ENCODE measurements around the gene STAB1.

STAB1 gene, protein sequence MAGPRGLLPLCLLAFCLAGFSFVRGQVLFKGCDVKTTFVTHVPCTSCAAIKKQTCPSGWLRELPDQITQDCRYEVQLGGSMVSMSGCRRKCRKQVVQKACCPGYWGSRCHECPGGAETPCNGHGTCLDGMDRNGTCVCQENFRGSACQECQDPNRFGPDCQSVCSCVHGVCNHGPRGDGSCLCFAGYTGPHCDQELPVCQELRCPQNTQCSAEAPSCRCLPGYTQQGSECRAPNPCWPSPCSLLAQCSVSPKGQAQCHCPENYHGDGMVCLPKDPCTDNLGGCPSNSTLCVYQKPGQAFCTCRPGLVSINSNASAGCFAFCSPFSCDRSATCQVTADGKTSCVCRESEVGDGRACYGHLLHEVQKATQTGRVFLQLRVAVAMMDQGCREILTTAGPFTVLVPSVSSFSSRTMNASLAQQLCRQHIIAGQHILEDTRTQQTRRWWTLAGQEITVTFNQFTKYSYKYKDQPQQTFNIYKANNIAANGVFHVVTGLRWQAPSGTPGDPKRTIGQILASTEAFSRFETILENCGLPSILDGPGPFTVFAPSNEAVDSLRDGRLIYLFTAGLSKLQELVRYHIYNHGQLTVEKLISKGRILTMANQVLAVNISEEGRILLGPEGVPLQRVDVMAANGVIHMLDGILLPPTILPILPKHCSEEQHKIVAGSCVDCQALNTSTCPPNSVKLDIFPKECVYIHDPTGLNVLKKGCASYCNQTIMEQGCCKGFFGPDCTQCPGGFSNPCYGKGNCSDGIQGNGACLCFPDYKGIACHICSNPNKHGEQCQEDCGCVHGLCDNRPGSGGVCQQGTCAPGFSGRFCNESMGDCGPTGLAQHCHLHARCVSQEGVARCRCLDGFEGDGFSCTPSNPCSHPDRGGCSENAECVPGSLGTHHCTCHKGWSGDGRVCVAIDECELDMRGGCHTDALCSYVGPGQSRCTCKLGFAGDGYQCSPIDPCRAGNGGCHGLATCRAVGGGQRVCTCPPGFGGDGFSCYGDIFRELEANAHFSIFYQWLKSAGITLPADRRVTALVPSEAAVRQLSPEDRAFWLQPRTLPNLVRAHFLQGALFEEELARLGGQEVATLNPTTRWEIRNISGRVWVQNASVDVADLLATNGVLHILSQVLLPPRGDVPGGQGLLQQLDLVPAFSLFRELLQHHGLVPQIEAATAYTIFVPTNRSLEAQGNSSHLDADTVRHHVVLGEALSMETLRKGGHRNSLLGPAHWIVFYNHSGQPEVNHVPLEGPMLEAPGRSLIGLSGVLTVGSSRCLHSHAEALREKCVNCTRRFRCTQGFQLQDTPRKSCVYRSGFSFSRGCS (N-terminal part only)

GRCh38 chr3:52494886-52495495 lies at the start of gene STAB1:
STAB1 (plus strand) TSS chr3:52495338; CDS start chr3:52495414, 76 bp downstream.
- no peak for DNase-seq

DNA sequence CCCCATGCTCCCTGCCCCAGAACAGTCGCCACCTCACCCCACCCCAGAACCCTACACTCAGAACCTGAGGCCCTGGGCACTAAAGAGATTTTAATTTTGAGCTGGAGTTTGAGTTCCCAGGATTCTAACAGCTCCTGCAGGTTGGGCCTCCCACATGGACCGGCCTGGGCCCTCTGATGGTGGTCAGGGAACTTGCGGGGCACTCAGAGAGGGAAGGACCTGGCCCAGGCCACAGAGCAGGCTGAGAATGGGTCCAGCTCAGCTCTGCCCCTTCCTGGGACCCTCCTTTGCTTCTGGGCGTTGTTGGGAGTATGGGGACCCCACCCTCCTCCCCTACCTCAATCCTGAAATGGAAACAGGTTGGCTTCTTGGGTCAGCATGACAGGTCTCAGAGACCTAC lies 49.1 kb upstream of the STAB1 start:
- DNase-seq = no peak

DNA sequence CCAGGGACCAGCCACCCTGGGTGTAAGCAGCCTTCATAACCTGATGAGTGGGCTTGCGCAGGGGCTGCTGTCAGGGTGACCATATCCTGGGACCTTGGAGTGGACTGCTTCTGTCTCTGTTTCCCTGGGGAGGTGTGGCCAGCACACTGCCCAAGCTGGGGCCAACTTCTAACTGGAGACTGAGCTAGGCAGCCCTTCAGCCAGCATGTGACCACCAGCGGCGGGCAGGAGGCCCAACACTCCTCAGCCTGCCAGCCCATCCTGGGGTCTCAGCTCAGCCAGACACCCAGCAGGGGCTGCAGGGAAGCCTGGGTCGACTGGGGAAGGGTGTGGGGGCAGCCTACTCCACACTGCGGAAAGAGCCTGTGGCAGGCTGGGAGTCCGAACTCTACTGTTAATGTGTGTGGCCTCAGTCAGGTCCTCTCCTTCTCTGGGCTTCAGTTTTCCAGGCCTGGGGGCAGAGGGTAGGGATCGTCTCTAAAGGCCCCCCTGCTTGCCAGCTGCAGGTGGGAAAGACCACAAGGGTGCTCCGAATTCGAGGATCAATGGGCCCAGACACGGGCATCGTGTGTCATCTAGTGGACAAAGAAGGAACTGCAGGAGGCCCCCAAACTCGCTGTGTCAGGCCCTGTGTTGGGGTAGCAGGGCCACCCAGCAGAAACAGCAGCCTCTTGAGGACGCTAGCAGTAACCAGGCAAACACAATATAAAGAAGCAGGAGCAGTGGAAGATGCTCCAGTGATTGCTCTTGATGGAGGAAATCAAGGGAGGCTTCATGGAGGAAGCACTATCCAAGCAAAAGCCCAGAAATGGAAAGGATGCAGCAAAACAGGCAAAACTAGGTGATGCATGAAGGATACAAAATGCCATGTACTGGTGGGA lies 48.3 kb upstream of the STAB1 start:
- no peak for DNase-seq

GRCh38 chr3:52447512-52448355 lies 47.4 kb upstream of the STAB1 start:
- no peak for DNase-seq

GRCh38 chr3:52450489-52451236 lies 44.5 kb upstream of the STAB1 start:
- DNase-seq = no peak

DNA sequence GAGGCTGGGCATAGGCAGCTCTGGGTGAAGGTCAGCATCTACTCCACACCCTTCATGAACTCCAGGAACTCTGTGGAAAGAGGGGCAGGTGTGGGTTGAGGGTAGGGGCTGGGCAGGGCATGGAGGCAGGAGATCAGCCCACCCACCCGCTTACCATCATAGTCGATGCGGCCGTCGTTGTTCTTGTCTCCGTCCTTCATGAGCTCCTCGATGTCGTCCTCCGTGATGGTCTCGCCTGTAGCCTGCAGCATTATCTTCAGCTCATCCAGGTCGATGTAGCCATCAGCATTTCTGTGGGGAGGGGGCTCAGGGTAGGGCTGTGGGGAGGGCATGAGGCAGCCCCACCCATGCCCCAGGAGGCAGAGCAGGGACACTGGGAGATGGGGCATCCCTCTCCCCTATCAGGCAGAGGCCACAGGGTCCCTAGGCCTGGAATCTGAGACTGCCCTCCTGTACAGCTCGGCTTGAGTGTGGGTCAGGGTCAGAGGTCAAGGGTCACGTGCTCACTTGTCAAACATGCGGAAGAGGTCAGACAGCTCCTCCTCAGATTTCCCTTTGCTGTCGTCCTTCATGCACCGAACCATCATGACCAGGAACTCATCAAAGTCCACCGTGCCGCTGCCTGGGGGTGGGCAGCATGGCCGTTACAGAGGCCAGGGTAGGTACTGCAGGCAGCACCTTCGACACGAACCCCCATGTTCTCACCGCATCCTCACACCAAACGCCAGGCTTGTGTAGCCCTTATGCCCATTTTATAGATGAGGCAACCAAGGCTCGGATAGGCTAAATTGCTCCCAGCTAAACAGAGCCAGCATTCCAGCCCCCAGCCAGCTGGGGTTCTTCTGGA lies 43.7 kb upstream of the STAB1 start:
- no peak for DNase-seq

DNA sequence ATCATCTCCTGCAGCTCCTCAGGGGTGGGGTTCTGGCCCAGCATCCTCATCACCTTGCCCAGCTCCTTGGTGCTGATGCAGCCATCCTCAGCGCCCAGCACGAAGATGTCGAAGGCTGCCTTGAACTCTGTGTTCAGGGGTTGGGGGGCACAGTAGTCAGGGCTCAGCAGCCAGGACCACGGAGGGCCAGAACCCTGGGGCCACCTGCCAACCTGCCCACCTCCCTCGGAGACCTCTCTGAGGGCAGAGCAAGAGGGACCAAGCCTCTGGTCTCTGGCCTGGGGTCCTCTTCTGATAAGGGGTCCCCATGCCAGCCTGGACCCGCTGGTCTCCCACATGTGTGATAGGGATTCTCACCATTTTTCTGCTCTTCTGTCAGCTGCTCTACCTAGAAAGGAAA lies 43.0 kb upstream of the STAB1 start:
- no peak for DNase-seq

DNA sequence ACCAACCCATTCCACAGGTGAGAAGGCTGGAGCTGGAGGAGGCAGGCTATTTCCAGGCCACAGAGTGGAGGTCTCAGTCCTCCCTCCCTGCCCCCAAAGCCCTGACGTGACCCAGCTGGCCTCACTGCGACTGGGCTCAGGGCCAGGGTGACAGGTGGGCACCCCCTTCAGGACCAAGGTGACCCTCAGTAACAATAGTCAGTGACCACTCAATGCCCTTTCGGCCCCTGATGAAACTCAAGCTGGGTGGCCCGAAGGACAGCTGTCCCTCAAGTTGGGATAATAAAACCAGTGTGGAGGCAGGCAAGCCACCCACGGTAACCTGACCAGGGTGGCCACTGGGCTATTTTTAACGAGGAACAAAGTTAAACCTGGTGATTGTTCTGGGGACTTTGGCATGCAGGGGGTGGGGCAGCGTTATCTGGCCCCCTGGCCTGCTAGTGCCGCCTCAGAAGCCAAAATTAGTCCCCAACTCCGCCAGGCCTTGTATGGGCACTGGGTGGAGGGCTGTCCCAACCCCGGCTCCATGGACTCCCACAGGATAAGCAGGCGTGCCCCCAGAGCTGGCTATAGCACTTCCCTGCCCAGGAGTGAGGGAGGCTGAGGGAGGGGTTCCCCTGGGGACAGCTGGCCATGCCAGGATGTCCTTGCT lies 42.4 kb upstream of the STAB1 start:
- DNase-seq = no peak

- no peak for DNase-seq
Observed at GRCh38 chr3:52453496-52454249, 41.5 kb upstream of the STAB1 start, which contains the start of gene TNNC1. TNNC1 (minus strand) TSS chr3:52454041; CDS start chr3:52454015, 26 bp downstream.

DNA sequence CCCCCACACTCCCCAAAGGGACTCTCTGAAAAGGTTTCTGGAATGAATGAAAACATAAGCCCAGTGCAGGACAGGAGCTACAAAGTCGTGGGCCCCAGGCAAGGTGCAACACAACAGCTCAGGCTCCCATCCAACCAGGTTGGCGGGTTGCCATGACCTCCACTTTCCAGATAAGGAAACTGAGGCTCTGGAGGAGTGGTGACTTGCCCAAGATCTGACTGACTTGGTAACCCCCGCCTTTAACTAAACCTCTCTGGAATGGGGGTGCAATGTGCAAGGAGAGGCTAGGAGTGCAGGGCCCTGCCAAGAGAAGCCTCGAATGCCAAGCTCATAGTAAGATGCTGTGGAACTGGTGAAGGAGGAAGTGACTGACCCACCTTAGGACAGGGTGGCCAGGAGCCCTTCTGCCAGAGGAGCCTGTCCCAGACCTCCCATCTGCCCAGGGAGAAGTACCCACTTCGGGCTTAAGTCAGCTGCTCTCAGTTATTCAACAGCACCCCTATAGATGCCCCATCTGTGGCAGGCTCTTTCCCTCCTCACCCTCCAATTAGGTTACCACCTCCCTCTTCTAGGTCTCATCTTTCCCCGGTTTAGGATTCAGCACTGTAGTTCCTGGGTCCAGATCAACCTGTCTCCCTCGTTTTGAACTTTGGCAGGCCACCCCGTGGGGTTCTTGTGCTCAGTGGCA lies 40.7 kb upstream of the STAB1 start:
- no peak for DNase-seq

DNA sequence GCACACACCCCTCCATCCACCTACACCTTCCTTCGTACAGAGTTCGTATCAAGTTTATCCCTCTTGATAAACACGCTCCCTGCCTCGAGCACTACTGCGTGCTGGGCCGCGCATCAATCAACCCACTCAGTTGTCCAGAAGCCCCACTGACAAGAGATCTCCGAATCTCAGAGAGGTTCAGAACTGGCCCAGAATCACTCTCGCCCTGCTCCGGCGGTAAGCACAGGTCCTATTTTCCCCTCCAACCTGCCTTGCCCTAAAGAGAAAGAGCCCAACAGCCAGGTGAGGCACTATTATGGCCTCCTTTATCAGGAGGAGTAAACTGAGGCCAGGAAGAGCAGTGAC lies 40.2 kb upstream of the STAB1 start:
- no peak for DNase-seq

DNA sequence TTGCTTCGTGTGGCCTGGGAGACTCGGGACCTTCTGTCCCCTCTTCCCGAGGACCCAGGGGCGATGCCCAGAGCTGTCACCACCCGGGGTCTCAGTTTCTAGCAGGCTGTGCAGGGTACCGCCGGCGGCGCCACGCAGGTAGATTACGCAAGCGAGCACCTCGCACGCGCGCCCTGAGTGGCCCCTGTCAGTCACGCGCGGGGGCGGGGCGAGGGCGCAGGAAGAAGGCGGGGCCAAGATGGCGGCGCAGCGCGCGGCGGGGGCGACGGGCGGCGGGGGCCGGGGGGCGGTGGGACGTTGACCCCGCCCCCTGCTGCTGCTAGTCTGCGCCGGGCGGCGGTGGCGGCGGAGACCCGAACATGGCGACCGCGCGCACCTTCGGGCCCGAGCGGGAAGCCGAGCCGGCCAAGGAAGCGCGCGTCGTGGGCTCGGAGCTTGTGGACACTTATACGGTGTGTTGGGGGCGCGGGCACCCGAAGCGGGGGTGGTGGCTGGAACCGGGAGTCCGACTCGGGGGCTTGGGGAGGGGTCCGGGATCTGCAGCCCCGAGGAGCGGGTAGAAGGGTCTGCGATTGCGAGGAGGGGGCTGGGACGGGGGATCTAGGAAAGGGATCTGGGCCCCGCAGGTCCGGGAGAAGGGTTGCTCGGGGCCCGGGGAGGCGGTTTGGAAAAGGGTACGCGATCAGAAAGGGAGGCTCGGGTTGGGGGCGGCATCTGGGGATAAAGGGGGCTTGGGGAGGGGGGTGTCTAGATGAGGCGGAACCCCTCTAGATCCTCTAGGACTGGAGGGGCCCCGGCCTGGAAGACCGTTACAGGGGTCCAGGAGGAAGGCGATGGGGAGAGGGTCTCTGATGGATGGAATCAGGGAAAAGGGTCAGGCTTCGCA lies 39.6 kb upstream of the STAB1 start, which contains the start of gene NISCH:
TSS of gene NISCH (plus strand) at position 322 of the 886 bp plus-strand sequence. CDS start at position 360, 38 bp downstream.
- no peak for DNase-seq

- DNase-seq = no peak
Observed at GRCh38 chr3:52456169-52456799, 38.9 kb upstream of the STAB1 start.

GRCh38 chr3:52456800-52457183 lies 38.3 kb upstream of the STAB1 start:
- no peak for DNase-seq
